NT2/D1 (cell line): ENCODE results near the gene SPPL2B.

Experiments used
- SUZ12 ChIP-seq: IDR thresholded peaks from 2 replicates; pipeline ENCODE4 v1.6.1; 2011; ENCODE audit not compliant: insufficient read length, insufficient read depth; ENCODE audit errors: extremely low read depth
- YY1 ChIP-seq: IDR thresholded peaks from 2 replicates; pipeline ENCODE4 v1.6.1; 2011; ENCODE audit not compliant: insufficient read length, insufficient read depth

DNA sequence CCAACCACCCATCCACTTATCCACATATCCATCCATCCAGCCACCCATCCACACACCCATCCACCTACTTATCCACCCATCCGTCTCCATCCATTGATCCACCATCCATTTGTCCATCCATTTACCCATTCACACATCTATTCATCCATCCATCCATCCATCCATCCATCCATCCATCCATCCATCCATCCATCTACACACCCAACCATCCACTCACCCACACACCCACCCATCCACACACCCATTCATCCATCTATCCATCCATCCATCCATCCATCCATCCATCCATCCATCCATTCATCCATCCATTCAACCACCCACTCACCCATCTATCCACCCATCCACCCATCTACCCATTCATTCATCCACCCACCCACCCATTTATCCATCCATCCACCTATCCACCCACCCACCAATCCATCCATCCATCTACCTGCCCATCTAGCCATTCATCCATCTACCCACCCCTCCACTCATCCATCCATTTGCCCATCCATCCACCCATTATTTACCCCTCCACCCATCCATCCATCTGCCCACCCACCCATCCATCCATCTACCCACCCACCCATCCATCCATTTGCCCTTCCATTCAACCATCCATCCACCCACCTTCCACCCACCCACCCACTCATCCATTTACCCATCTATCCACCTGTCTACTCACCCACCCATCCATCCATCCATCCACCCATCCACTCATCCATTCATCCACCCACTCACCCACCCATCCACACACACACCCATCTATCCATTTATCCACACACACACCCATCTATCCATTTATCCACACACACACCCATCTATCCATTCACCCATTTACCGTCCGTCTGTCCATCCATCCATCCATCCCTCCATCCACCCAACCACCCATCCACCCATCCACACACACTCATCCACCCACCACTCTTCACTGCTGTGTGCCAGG lies 29.1 kb downstream of the SPPL2B start:
- TF ChIP-seq SUZ12 (no peak), YY1 (no peak)
